Adrenal gland (tissue), 12 donors: ENCODE results near the gene PCDHGA11. TPM values are rescaled to one million over a fixed set of nuclear protein-coding genes. Genes with fewer than 3 reads are reported as not detected.
"Not testable (repeated sequence)": the region's sequence is repeated elsewhere in the genome, so short reads cannot be mapped to it uniquely, and the experiment has no call there.

Experiments used
- DNase-seq, 7 donors: peaks; one replicate each; pipeline ENCODE4 v3.0.0-alpha.2; 2019 to 2020
- H3K27ac ChIP-seq, 5 donors: fragments of 200-600 bp; sonication (generic) in 4 of 5; 1 replicate in 3 of 5; 2 replicates in 2 of 5; pipeline versions ENCODE4 v1.5.1 to v1.8.0; 2016 to 2020; ENCODE audit warnings: mild to moderate bottlenecking in 1 of 5
- H3K27me3 ChIP-seq: fragments of 200-600 bp; 2 replicates; pipeline ENCODE4 v1.8.0; 2021
- H3K36me3 ChIP-seq, 2 donors: fragments of 200-600 bp; replicated peaks in 1 of 2; 1 replicate in 1 of 2; 2 replicates in 1 of 2; pipeline versions ENCODE4 v1.5.1 to v1.8.0; 2018 to 2022
- H3K4me1 ChIP-seq, 2 donors: fragments of 200-600 bp; replicated peaks in 1 of 2; 1 replicate in 1 of 2; 2 replicates in 1 of 2; pipeline versions ENCODE4 v1.5.1 to v1.8.0; 2018 to 2021
- H3K4me3 ChIP-seq, 4 donors: fragments of 200-600 bp; sonication (generic) in 3 of 4; one replicate each; pipeline ENCODE4 v1.5.1; 2016 to 2018
- H3K9me3 ChIP-seq, 3 donors: fragments of 200-600 bp; sonication (generic) in 1 of 3; replicated peaks in 1 of 3; 1 replicate in 2 of 3; 2 replicates in 1 of 3; pipeline versions ENCODE4 v1.5.1 to v1.8.0; 2016 to 2021
- POLR2A ChIP-seq, 2 donors: fragments of 450-650 bp; IDR thresholded peaks; one replicate each; pipeline ENCODE4 v1.6.1; 2017; ENCODE audit warnings: antibody characterized with exemption in 2 of 2, mild to moderate bottlenecking in 2 of 2, moderate library complexity in 1 of 2
- WGBS, 4 donors: extraction: QIAGEN DNeasy Blood & Tissue Kit in 2 of 4; methylation state at CpG; one replicate each; pipeline versions ENCODE4 v1.1.5 to v1.1.7; 2013 to 2017; 5-methylcytosine and 5-hydroxymethylcytosine counted together
- intact Hi-C, 2 donors: fragments of 100-400 bp; cut with DNase I; formaldehyde crosslinking; loops; one replicate each; pipeline versions ENCODE4 v1.14.1 to v1.15.0; 2022 to 2023
- polyA plus RNA-seq, 3 donors: library from polyadenylated mRNA; stranded (reverse); fragments of 200-250 nt in 2 of 3; fragments of 350-450 nt in 1 of 3; fragmentation: Illumina TruSeq in 1 of 3; extraction: RNeasy Lipid Tissue Mini Kit (QIAGEN cat#74804) in 1 of 3; gene quantifications; one replicate each; pipeline ENCODE4 v1.2.3, GENCODE V29; 2013 to 2014
- total RNA-seq, 9 donors: library from RNA; depleted of rRNA in 4 of 9; stranded (reverse); fragments of >200 nt in 4 of 9; fragments of 120-200 nt in 1 of 9; fragmentation: NEBNext Ultra II Directional in 1 of 9; extraction: Animal tissue kit (Norgen Biotek cat#: 25700) in 1 of 9; gene quantifications; one replicate each; pipeline versions ENCODE4 v1.1.0 to v1.2.4, GENCODE V29; 2013 to 2023
- TF ChIP-seq, protein P1 (sequence below), 6 experiments: fragments of 450-650 bp in 4 of 6; fragments of 200-600 bp in 2 of 6; sonication (generic) in 1 of 6; IDR thresholded peaks; 1 replicate in 5 of 6; 2 replicates in 1 of 6; pipeline versions ENCODE4 v1.5.1 to v1.8.0; 2016 to 2021; ENCODE audit warnings: antibody characterized with exemption in 6 of 6, mild to moderate bottlenecking in 2 of 6, moderate library complexity in 1 of 6
- donor health status: healthy with polysubstance abuse.
- donor health status: Bipolar disorder and iron deficiency.
- donor health status: DM: yes; HTN: yes; CAD: no.
- donor health status: DM: no; HTN: no; CAD: no.
- donor health status: DM: no; HTN: no; CAD: no.
- donor health status: DM: yes; HTN: yes; CAD: no.

PCDHGA11 gene
- total and polyA plus RNA-seq, 12 donors, result 0.44 to 4.9 (median 2.7) TPM

DNA sequence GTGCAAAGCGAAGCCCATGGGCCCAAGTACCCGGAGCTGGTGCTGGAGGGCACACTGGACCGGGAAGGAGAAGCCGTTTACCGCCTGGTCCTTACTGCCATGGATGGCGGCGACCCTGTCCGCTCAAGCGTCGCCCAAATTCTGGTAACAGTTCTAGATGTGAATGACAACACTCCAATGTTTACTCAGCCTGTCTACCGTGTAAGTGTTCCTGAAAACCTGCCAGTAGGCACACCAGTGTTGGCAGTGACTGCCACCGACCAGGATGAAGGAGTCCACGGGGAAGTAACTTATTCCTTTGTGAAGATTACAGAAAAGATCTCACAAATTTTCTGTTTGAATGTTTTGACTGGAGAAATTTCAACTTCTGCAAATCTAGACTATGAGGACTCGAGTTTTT is 46.2 kb upstream of the PCDHGA11 start:
- H3K9me3 ChIP-seq, result peaks cover 4 to 41% (median 8%) of the 10 kb centered on the region in 3 donors
- no peak for TF ChIP-seq POLR2A (IDR thresholded peaks at IDR 0.05)
- TF ChIP-seq, protein P1, sequence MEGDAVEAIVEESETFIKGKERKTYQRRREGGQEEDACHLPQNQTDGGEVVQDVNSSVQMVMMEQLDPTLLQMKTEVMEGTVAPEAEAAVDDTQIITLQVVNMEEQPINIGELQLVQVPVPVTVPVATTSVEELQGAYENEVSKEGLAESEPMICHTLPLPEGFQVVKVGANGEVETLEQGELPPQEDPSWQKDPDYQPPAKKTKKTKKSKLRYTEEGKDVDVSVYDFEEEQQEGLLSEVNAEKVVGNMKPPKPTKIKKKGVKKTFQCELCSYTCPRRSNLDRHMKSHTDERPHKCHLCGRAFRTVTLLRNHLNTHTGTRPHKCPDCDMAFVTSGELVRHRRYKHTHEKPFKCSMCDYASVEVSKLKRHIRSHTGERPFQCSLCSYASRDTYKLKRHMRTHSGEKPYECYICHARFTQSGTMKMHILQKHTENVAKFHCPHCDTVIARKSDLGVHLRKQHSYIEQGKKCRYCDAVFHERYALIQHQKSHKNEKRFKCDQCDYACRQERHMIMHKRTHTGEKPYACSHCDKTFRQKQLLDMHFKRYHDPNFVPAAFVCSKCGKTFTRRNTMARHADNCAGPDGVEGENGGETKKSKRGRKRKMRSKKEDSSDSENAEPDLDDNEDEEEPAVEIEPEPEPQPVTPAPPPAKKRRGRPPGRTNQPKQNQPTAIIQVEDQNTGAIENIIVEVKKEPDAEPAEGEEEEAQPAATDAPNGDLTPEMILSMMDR (IDR thresholded peaks at IDR 0.05), result no peak
- peak overlapping the region in 1 of 4 donors; percentile 7 for H3K4me3 ChIP-seq
- intact Hi-C loops, result no loop called here
- no peaks in the 10 kb centered on the region for H3K36me3 ChIP-seq
- H3K4me1 ChIP-seq, result no peaks in the 10 kb centered on the region
- WGBS, 4 donors, result 50 to 67% (median 59%) methylated on average over 14 of the region's 14 CpGs
- no peak for DNase-seq
- H3K27me3 ChIP-seq, result no peaks in the 10 kb centered on the region
- H3K27ac ChIP-seq, result no peak overlapping the region

DNA sequence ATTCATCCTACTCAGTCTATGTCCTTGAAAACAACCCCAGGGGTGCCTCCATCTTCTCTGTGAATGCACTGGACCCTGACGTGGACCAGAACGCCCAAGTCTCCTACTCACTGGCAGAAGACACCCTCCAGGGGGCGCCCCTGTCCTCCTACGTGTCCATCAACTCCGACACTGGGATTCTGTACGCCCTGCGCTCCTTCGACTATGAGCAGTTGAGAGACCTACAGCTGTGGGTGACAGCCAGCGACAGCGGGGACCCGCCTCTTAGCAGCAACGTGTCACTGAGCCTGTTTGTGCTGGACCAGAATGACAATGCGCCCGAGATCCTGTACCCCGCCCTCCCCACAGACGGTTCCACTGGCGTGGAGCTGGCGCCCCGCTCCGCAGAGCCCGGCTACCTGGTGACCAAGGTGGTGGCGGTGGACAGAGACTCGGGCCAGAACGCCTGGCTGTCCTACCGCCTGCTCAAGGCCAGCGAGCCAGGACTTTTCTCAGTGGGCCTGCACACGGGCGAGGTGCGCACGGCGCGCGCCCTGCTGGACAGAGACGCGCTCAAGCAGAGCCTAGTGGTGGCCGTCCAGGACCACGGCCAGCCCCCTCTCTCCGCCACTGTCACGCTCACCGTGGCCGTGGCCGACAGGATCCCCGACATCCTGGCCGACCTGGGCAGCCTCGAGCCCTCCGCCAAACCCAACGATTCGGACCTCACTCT is 45.3 kb upstream of the PCDHGA11 start:
- H3K27ac ChIP-seq, H3K4me1 ChIP-seq, H3K27me3 ChIP-seq, intact Hi-C loops, DNase-seq, H3K4me3 ChIP-seq, H3K36me3 ChIP-seq: not testable (repeated sequence)
- peaks cover 4 to 41% (median 8%) of the 10 kb centered on the region in 3 donors for H3K9me3 ChIP-seq
- WGBS, 4 donors, result 42 to 50% (median 47%) methylated on average over 2 to 39 of the region's 48 CpGs

DNA sequence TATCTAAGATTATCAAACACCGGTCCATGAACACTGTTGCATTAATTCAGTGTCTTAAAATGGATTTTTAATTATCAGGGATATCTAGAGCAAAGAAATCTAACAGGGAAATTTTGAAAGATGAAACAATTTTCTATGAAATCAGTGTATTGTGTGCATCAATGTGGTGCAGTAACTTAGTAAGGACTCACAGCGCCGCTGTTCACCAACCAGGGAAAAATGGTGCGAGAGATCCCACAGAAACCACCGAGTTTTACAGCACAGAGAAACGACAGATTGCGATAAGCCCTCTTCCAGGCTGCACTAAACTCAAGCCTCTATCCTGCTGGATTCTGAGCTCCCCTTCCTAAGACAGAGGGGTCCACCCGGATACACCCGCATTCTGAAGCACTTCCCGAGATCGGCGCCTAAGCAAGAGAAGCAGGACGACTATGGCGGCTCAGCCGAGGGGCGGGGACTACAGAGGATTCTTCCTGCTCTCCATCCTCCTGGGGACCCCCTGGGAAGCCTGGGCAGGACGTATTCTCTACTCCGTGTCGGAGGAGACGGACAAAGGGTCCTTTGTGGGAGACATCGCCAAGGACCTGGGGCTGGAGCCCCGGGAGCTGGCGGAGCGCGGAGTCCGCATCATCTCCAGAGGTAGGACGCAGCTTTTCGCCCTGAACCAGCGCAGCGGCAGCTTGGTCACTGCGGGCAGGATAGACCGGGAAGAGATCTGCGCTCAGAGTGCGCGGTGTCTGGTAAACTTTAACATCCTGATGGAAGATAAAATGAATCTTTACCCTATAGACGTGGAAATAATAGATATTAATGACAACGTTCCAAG is 38.2 kb upstream of the PCDHGA11 start, which contains the start of gene PCDHGA7:
Gene PCDHGA7 (plus strand): TSS at position 274 of the 826 bp plus-strand sequence. CDS start 158 bp downstream, at position 432.
- intact Hi-C loops, result no loop called here
- no peaks in the 10 kb centered on the region for H3K4me1 ChIP-seq
- peaks cover 4 to 19% (median 10%) of the 10 kb centered on the region in 3 donors for H3K9me3 ChIP-seq
- no peak within 1 kb of the TSS for H3K27ac ChIP-seq
- H3K36me3 ChIP-seq, result no peaks in the 10 kb centered on the region
- 10 to 21% (median 12%) methylated on average over 25 to 37 of the region's 37 CpGs for WGBS, 4 donors
- TF ChIP-seq, protein P1 (IDR thresholded peaks at IDR 0.05), result no peak
- no peak for TF ChIP-seq POLR2A (IDR thresholded peaks at IDR 0.05)
- peak within 1 kb of the TSS in 1 of 4 donors; percentile 27 for H3K4me3 ChIP-seq
- DNase-seq, result no peak
- no peaks in the 10 kb centered on the region for H3K27me3 ChIP-seq

DNA sequence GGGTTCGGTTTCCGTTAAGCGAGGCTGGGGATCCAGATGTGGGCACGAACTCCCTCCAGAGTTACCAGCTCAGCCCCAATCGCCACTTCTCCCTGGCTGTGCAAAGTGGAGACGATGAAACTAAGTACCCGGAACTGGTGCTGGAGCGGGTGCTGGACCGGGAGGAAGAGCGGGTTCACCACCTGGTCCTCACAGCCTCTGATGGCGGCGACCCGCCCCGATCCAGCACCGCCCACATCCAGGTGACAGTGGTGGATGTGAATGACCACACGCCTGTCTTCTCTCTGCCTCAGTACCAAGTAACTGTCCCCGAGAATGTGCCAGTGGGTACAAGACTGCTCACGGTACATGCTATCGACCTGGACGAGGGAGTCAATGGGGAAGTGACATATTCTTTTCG is 37.5 kb upstream of the PCDHGA11 start:
- no peak for DNase-seq
- H3K4me1 ChIP-seq, result no peaks in the 10 kb centered on the region
- H3K27ac ChIP-seq, result no peak overlapping the region
- peaks cover 4 to 19% (median 12%) of the 10 kb centered on the region in 3 donors for H3K9me3 ChIP-seq
- no peaks in the 10 kb centered on the region for H3K27me3 ChIP-seq
- intact Hi-C loops, result no loop called here
- H3K36me3 ChIP-seq, result no peaks in the 10 kb centered on the region
- TF ChIP-seq POLR2A (IDR thresholded peaks at IDR 0.05), result no peak
- TF ChIP-seq, protein P1 (IDR thresholded peaks at IDR 0.05), result no peak
- no peak overlapping the region for H3K4me3 ChIP-seq
- WGBS, 4 donors, result 28 to 46% (median 35%) methylated on average over 17 to 21 of the region's 21 CpGs
